ENCODE data around the gene ANLN.
"Not testable (repeated sequence)": the region's sequence is repeated elsewhere in the genome, so short reads cannot be mapped to it uniquely, and the experiment has no call there.

Gene ANLN

DNA sequence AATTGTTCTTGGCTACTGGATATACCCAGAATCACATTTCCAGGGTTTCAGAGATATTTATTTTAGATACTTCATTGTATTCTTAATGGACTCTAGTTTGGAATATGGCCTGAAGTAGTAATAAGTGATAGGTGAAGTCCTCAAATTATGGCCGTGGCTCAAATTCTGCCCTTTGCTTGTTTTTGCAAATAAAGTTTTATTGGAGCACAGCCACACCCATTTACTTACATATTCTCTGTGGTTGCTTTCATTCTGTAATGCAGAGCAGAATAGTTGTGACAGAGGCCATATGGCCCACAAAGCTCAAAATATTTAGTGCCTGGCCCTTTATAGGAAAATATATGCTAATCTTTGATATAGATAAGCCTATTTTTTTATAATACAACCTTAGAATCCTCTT is 19.5 kb downstream of the ANLN start:
- DNase-seq, result no peak

DNA sequence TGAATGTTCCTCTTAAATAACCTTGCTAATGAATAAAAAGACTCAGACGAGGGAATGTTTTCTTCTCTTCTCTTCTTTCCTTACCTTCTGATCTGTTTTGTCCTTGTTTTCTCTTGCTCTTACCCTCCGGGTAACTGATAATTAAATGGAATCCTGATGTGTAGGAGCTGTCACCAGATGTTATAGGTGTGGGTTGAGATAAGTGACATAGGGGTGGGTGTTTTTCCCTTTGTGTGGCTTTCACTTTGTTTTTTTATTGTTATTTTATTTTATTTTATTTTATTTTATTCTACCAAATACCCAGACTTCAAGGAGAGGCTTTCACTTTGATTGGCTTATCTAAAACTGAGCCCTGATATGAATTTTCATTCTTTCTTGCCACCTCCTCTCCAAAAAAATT is 25.5 kb downstream of the ANLN start:
- no peak for DNase-seq

DNA sequence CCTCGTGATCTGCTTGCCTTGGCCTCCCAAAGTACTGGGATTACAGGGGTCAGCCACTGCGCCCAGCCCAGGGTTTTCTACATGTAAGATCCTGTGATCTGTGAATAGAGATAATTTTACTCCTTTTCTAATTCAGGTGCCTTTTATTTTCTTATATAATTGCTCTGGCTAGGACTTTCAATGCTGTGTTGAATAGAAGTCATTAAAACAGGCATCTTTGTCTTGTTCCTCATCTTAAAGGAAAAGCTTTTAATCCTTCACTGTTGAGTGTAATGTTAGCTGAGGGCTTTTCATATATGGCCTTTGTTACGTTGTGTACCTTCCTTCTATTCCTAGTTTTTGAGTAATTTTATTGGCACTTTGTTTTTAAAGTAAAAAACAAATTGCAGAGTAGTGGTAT is 26.6 kb downstream of the ANLN start:
- DNase-seq, result no peak

DNA sequence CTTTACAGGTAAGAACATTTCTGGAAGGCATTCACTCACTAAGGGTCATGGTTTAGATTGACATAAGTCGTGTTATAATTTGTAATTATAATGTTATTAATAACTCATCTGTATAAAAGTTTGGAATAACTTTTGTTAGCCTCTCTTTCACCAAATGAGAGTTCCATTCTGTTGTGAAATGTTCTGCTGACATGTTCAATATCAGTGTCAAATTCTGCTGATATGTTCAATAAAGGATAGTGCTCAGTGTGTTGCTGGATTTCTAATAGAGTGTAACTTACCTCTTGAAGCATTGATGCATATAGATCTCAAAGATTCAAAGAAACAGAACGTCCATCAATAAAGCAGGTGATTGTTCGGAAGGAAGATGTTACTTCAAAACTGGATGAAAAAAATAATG is 30.6 kb downstream of the ANLN start:
- no peak for DNase-seq

DNA sequence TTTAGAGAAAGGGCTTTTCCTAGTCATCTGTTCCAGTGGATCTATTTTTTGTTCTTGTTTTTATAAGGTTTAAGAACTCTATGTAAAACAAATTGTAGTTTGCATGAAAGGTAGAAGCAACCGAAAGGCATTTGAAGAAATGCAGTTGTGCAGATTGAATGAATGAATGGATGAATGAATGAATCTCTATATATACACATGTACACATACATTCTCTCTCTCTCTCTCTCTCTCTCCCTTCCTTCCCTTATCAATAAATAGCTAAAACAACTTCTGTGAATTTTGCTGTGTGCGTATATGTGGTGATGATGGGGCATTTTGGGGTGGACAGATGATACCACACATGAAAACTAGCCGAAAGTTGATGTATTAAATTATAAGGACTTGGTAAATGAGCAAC is 32.4 kb downstream of the ANLN start:
- DNase-seq, result no peak

DNA sequence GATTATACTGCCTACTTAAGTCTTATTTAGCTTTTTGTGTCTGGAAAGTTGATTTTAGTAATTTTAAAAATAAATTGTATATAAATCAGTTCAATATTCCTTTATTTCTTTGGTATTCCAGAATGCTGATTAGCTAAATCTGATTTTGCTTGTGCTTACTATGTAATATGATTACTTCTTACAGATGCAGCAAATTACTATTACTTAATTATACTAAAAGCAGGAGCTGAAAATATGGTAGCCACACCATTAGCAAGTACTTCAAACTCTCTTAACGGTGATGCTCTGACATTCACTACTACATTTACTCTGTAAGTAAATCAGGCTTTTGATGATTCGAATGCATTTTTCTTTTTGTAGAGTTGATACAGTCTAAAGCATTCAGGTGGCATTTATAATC is 34.0 kb downstream of the ANLN start:
- no peak for DNase-seq

DNA sequence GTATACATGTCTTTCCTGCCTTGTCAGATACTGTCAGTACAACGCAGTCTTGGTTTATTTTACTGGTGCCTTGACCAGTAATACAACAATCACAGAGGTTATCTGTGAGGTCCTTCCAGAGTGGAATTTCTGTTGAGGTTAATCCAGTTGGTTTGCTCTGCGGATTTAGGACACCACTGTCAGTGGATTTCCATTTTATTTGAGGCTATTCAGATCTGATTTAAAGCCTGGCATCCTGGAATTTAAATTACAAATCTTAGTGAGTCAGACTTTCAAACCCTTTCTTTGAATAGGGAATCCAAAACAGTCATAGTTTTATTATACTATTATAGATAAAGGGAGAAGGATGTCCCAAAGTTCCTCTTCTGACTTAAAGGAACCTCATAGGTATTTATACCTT is 40.5 kb downstream of the ANLN start:
- DNase-seq, result no peak

DNA sequence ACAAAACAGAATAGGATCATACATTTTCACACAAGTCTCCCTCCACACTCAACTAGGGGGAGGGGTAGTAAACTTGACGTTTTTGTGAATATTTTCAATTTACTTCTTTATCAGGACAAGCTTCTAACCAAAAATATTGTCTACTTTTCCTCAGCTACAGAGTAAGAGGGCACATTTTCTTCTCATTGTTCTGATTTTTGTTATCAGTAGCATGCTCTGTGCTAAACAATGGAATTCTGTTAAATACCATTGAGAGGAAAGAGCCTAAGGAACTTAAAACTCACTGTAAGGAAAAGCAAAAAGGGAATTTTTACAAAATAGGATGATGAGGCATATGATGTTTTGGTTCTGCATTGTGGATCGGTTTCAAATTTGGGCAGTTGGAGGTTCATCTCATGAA is 41.2 kb downstream of the ANLN start:
- DNase-seq, result no peak

DNA sequence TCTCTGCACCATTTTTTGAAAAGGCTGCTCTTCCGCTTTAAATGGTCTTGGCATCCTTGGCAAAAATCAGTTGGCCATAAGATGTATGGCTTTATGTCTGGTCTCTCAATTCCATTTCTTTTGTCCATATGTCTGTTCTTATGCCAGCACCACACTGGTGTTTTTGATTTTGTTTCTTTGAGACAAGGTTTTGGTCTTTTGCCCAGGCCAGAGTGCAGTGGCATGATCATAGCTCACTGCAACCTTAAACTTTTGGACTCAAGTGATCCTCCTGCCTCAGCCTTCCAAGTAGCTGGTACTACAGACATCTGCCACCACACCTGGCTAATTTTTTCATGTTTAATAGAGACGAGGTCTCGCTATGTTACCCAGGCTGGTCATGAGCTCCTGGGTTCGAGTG is 48.5 kb downstream of the ANLN start:
- no peak for DNase-seq

DNA sequence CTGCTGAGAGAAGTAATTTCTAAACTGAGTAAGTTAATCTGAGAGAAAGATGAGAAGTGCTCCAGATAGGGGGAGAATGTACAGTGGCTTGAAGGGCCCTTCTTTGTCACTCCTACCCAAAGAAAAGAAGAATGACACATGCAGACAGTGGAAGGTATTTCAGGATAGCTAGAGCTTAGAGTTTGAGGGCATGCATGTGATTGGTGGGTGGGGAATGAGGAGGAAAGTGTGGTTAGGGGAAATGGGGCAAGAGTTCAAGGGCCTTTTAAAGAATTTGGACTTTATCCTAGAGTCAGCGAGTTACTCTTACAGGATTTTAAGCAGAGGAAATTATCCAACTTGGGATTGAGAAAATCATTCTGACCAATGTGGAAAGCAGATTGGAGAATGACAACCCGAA is 50.0 kb downstream of the ANLN start:
- no peak for DNase-seq

DNA sequence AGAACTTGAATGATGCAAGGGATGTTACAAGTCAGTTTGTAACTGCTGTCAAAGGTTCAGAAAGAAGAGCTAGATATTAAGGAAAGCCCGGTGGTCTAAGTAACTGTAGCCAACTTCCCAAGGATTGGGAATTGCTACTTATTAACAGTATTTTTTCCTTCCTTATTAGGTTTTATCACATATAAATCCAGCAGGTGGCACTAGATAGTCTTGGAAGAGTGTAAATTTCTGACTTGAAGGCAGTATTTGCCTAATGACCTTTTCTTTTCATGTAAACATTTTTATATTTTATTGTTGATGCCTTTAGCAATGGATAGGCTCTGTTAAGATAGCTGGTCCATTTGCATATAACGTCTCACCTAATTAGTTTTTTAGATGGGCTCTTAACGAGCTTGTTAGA is 51.2 kb downstream of the ANLN start:
- DNase-seq, result no peak

DNA sequence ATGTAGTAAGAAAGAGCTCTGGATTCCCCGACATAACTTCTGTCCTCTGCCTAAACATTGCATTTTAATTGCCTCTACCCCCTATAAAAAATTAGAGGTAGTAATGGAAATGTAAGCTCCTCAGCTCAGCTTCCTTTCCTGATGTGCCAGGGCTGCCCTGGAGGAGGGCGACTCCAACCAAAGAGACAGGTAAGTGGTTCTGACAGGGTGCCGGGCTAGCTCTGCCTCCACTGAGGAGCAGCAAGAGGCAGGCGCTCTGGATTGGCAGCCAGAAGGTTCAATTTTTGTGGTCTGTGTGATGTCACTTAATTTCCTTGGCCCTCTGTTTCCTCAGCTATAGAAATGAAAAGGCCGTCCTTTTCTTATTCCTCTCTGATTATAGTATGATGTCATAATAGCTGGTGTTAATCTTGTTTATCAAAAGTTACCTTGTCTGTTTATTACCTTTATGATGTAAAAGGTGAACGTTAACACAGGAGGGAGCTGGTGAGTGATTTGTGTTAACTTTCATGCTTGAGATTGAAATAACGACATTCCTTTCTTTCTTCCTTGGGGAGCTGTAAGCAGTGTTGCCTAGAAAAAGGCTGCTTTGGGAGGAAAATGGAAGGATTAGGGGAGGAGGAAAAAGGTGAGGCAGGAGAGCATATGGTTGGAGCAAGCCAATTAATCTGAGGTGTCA is 51.8 kb downstream of the ANLN start:
- DNase-seq, result no peak

DNA sequence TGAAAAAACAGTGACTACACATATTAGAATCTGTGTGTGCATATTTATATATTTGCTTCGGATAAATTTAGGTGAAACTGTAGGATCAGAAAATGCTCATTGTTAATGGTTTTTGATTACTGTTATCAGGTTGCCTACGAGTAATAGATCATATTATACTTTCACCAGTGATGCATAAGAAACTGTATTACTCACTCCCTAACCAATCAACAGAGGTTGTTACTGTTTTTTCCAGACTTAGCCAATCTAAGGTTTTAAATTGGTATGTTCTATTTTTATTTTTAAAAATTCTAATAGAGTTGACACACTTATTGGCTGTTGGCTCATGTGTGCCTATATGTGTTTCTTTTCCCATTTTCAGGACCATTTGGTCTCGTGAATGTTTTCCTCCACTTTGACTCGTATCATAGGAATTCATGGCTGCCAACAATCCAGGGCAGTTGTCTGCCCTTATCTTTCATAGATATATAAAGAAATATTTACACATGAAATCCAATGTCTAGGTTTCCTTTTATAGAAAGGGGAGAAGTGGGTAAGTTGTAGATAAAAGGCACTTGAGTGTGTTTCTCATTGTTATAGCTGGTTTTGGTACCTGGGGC is 59.2 kb downstream of the ANLN start:
- DNase-seq, result no peak

DNA sequence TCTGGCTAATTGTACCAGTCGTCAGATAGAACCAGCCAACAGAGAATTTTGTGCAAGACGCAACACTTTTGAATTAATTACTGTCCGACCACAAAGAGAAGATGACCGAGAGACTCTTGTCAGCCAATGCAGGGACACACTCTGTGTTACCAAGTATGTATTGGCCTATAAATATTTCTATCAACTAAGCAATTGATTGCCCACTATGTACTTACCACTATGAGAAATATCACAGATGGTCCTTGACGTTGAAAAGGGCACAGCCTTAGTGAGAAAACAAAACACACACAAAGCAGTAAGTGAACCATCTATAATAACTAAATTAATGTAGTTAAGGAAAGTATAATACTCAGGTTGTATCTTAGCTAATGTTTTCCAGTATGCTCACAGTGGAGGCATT is 60.0 kb downstream of the ANLN start:
- DNase-seq, result no peak

DNA sequence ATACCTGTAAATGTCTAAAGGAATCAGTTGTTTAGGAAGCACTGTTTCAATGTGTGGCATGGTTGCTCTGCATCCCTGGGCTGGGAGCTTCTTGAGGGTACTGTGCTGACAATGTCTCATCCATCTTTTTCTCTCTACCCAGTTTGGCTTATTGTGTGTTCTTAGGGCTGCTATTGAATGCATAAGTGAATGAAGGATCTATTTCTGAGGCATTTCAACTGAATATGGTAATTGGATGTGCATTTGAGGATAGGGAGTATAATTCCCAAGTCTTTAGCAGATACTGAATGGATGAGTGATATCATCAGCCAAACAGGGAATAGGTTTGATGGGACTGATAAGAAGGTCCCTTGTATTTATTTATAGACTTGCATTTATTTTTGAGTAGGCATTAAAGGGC is 64.1 kb downstream of the ANLN start:
- no peak for DNase-seq

DNA sequence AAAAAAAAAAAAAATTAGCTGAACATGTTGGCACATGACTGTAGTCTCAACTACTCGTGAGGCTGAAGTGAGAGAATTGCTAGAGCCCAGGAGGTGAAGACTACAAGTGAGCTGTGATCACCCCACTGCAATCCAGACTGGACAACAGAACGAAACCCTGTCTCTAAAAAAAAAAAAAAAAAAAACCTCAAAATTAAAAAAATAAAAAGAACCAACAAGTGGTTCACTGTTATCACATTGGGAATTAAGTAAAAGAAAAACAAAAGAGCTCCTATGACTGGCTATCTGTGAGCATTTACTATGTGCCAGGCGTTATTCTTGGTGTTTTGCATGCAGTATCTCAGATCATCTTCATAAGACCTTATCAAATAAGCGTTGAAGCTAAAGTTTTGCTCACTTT is 66.0 kb downstream of the ANLN start:
- no peak for DNase-seq

DNA sequence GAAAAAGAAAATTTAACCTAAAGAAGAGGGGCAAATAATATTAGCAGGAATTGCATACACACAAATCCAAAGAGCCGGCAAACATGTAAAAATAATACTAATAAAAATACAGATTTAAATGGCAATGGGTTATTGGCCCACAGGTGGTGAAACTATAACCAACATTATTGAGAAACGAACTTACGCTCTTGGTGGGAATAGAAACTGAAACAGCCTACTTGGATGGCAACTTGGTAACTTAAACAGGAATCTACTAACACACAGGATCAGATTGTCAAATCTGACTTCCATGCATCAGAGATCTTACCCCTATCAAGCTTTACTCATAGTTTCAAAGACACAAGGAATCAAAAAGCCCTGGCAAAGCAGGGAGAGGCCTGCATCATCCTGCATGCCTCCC is 66.5 kb downstream of the ANLN start:
- DNase-seq, result no peak

DNA sequence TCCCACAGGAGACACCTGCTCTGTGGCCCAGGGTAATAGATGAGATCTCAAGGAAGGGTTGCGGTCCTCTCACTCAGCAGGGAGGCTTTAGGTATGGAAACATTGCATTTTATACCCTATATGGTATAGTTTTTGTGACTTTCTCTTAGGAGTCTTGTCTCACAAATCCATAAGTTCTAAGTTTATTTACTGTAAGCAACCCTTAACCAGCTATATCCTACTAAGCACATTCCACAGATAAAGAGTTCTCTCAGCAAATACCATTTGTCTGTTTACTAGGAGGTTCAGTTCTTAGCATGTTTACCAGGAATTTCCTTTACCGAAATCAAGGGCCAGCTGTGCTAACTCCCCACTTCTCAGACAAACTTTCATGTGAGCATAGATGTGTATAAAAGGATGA is 66.9 kb downstream of the ANLN start:
- no peak for DNase-seq

DNA sequence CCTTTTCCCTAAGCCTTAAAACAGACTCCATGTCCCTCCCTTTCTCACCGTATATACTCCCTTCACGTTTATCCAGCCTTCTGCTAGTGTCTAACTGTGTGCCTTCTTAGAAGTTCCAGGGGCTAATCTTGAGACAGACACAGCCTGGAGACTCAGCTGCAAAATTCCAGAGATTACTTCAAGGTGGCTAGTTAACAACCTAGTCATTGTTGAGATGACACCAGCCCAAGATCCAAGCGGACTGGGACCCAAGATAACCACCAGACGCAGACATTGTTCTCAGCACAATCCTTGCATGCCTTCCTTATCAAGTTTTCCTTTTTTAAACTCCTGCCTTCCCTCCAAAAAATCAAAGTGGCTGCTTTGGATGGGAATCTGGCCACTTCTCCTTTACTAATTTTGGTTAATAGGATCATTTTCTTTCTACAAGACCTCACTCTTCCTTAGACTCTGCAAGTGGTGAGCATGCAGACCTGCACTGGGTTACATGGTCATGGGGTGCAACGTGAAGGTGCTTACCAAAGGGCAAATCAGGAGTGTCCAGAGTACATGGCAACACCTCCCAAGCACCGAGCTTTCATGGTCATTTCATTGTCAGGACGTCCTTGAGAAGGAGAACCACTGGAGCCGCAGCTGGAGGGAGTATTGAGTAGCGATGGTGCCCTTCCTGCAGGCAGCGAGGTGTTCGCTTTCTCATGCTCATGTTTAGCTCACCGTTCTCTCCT is 69.7 kb downstream of the ANLN start:
- no peak for DNase-seq

DNA sequence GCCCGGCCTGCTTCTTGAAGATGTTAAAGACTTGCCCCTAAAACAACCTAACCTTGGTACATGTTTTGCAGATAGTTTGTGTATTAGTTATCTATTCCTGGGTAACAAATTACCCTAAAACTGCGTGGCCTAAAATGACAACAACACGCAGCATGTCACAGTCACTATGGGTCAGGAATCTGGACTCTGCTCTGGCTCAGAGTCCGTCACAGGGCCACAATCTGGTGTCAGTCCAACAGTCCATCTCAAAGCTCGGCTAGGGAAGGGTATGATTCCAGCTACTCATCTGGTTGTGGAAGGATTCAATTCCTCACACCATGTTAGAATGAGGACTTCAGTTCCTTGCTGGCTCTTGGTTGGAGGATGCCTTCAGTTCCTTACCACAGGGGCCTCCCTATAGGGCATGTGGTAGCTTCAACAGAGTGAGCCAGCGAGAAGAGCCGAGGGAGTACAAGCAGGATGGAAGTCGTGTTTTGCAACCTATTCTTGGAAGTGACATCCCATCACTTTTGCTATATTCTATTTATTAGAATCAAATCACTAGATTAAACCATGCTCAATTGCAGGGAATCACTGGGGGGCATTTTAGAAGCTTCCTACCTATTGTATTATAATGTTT is 71.3 kb downstream of the ANLN start:
- no peak for DNase-seq

DNA sequence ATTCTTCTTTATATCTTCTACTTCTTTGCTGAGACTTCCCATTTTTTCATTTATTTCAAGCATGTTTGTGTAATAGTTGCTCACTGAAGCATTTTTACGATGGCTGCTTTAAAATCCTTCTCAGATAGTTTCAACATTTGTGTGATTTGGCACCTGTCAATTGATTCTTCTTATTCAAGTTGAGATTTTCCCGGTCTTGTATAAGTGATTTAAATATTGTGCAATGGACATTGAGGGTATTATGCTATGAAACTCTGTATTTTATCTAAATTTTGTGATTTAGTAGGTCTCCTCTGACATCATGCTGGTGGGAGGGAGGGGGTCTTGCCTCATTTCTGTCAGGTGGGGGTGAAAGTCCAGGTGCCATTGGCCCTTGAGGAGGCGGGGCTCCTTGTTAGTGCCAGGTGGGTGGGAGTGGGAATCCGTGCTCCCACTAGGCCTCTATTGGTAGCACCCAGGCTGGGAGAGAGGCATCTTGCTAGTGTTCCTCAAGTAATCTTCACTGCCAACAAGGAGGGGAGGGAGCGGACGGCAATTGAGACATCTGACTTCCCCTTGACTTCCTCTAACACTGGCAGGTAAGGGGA is 73.0 kb downstream of the ANLN start:
- DNase-seq, result no peak

DNA sequence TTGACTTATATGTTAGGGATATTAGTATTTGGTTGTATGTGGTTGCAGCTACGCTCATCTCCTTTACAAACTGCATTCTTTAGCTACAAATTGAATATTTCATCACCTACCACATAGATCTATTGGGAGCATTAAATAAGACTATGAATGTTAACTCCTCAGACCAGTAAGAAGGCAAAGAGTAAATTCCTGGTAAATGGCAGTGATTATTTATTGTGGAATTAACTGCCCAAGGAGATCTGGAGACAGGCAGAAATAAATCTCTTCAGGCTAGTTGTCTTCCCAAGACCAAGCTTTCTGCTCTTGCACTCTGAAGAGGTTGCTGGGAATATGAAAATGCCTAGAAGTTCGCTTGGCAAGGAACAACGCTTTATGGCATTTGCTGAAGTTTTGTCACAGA is 74.6 kb downstream of the ANLN start:
- no peak for DNase-seq

DNA sequence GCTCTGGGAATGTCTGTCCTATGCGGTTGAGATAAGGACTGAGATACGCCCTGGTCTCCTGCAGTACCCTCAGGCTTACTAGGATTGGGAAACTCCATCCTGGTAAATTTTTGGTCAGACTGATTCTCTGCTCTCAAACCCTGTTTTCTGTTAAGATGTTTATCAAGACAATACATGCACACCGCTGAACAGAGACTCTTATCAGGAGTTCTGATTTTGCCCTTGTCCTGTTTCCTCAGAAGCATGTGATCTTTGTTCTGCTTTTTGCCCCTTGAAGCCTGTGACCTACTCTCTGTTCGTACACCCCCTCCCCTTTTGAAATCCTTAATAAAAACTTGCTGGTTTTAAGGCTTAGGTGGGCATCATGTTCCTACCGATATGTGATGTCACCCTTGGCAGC is 76.3 kb downstream of the ANLN start:
- DNase-seq, result not testable (repeated sequence)

All from DMS79 (cell line).